Measurements from ENCODE around the gene RAB1A. TPM values are rescaled to one million over a fixed set of nuclear protein-coding genes. Genes with fewer than 3 reads are reported as not detected.

RAB1A gene
- total and polyA plus RNA-seq, 2 of the 13 experiments (the other 11 are each of a cell fraction or from before 2014, with no cell fraction given) = 206 to 226 TPM

- Histone ChIP-seq H3K36me3 (replicated peaks in 1 of 2; ENCODE audit: control insufficient read depth in 1 of 2, insufficient read depth in 2 of 2, low read length in 2 of 2) (peaks cover 34 to 60% of the 10 kb centered on the region in 2 experiments), H3K79me2 (ENCODE audit: insufficient read depth, low read length) (no peaks in the 10 kb centered on the region), H3K4me1 (ENCODE audit: insufficient read depth, low read length) (peaks cover 29% of the 10 kb centered on the region), H3K27me3 (ENCODE audit: control insufficient read depth in 1 of 2, insufficient read depth in 2 of 2, low read length in 2 of 2) (no peaks in the 10 kb centered on the region), H4K20me1 (ENCODE audit: insufficient read depth, low read length) (peaks cover 5% of the 10 kb centered on the region; the same call in 1 of the 2 replicates), H3K9me3 (ENCODE audit: low read length) (no peaks in the 10 kb centered on the region), H3K9ac (ENCODE audit: insufficient read depth, low read depth, low read length) (no peak overlapping the region), H3K27ac (ENCODE audit: extremely low read length, insufficient read depth, low read length) (no peak overlapping the region), H2AFZ (ENCODE audit: low read length) (no peak overlapping the region), H3K4me2 (ENCODE audit: low read depth, low read length) (no peak overlapping the region), H3K4me3 (replicated peaks in 1 of 3; ENCODE audit: insufficient read depth in 1 of 3, low read depth in 2 of 3, low read length in 3 of 3) (no peak overlapping the region)
- ChIA-PET POLR2A (interaction anchor here (1.4 to 2.0 kb wide), 4 partner anchors 11 to 112 kb away, joined by 3 to 11 read pairs (median 4); partner anchors contain the start of genes CEP68 and RAB1A), CTCF (ENCODE audit: low intra/inter-chr PET ratio, low total read pairs) (no interaction called here)
- BruUV-seq (replicated peaks) = TSS peak; percentile 17
- ATAC-seq (no peak), FAIRE-seq (no peak), DNase-seq (ENCODE audit: low spot score) (no peak)
- WGBS (ENCODE audit: low lambda C conversion rate) = 95% methylated on average over 9 of the region's 9 CpGs
- in situ Hi-C loops (cut with HindIII; ENCODE audit: extremely low pct_ligation_motif_present, low pct_unique_long_range_greater_than_20kb) (no loop called here), intact Hi-C loops (cut with micrococcal nuclease; ENCODE audit: unreplicated experiment) (no loop called here)
- TF ChIP-seq ATRX (CRISPR knock-in tag; IDR thresholded peaks at IDR 0.05; ENCODE audit: borderline replicate concordance) = no peak
- TF ChIP-seq ZNF746 (CRISPR knock-in tag; IDR thresholded peaks at IDR 0.05) = no peak
- no peak for TF ChIP-seq DNMT1 (CRISPR knock-in tag; IDR thresholded peaks at IDR 0.05)
- TF ChIP-seq ZNF747 (CRISPR knock-in tag; IDR thresholded peaks at IDR 0.05; ENCODE audit: borderline replicate concordance) = no peak
- no peak for TF ChIP-seq ZNF709 (CRISPR knock-in tag; IDR thresholded peaks at IDR 0.05)
Measured at GRCh38 chr2:65075176-65075575, 54.7 kb downstream of the RAB1A start.

DNA sequence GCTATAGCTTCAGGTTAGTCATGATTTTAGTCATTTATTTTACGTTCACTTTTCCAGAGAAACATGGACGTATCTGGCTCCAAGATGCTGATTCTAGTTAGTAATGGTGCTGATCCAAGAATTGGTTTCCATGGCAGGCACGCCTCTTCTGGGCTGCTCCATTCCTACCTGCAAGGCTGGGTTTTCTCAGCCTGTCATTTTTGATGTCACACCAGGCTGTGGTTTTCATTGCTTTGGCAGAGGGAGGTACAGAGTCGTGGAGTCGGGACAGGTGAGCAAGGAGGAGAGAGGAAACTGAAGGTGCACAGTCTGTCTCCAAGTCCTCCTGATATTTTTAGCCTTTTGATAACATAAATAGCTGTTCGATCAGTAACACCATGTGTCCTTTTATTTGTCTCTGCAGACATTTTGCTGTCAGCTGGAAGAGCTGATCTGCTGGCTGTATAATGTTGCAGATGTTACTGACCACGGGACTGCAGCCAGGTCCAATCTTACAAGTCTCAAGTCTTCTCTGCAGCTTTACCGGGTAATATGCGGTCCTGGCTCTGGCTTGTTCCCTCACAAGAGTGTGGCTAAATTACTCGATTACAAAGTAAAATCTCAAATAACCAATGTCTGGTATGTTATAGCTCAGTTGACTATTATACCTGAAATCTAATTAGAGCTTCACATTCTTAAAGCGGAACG, 55.9 kb downstream of the RAB1A start:
- no peak overlapping the region for H2AFZ ChIP-seq (ENCODE audit: low read length)
- peak; percentile 49 for TF ChIP-seq RBM22 (optimal IDR thresholded peaks at IDR 0.05; ENCODE audit: low read length)
- TF ChIP-seq, protein P1, sequence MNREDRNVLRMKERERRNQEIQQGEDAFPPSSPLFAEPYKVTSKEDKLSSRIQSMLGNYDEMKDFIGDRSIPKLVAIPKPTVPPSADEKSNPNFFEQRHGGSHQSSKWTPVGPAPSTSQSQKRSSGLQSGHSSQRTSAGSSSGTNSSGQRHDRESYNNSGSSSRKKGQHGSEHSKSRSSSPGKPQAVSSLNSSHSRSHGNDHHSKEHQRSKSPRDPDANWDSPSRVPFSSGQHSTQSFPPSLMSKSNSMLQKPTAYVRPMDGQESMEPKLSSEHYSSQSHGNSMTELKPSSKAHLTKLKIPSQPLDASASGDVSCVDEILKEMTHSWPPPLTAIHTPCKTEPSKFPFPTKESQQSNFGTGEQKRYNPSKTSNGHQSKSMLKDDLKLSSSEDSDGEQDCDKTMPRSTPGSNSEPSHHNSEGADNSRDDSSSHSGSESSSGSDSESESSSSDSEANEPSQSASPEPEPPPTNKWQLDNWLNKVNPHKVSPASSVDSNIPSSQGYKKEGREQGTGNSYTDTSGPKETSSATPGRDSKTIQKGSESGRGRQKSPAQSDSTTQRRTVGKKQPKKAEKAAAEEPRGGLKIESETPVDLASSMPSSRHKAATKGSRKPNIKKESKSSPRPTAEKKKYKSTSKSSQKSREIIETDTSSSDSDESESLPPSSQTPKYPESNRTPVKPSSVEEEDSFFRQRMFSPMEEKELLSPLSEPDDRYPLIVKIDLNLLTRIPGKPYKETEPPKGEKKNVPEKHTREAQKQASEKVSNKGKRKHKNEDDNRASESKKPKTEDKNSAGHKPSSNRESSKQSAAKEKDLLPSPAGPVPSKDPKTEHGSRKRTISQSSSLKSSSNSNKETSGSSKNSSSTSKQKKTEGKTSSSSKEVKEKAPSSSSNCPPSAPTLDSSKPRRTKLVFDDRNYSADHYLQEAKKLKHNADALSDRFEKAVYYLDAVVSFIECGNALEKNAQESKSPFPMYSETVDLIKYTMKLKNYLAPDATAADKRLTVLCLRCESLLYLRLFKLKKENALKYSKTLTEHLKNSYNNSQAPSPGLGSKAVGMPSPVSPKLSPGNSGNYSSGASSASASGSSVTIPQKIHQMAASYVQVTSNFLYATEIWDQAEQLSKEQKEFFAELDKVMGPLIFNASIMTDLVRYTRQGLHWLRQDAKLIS (CRISPR knock-in tag; IDR thresholded peaks at IDR 0.05) = no peak
- in situ Hi-C loops (cut with HindIII; ENCODE audit: extremely low pct_ligation_motif_present, low pct_unique_long_range_greater_than_20kb) (loop anchor here (5.0 to 25.0 kb wide), 2 partner anchors 113 to 488 kb away; no protein-coding TSS in a partner anchor), intact Hi-C loops (cut with micrococcal nuclease; ENCODE audit: unreplicated experiment) (no loop called here)
- ChIA-PET POLR2A (interaction anchor here (1.5 kb wide), 1 partner anchor 56 kb away, joined by 5 read pairs; the partner anchor contains the start of gene RAB1A), CTCF (ENCODE audit: low intra/inter-chr PET ratio, low total read pairs) (no interaction called here)
- no peak for DNase-seq (ENCODE audit: low spot score)
- no peak for ATAC-seq
- no peaks in the 10 kb centered on the region for H3K27me3 ChIP-seq (ENCODE audit: control insufficient read depth in 1 of 2, insufficient read depth in 2 of 2, low read length in 2 of 2)
- H3K4me3 ChIP-seq (replicated peaks in 1 of 3; ENCODE audit: insufficient read depth in 1 of 3, low read depth in 2 of 3, low read length in 3 of 3) = no peak overlapping the region
- FAIRE-seq = no peak
- 96% methylated on average over 12 of the region's 12 CpGs for whole genome bisulfite sequencing (ENCODE audit: low lambda C conversion rate)
- H3K79me2 ChIP-seq (ENCODE audit: insufficient read depth, low read length) = peaks cover under 1% of the 10 kb centered on the region
- H3K9ac ChIP-seq (ENCODE audit: insufficient read depth, low read depth, low read length) = no peak overlapping the region
- peaks cover 41% of the 10 kb centered on the region for H3K4me1 ChIP-seq (ENCODE audit: insufficient read depth, low read length)
- H4K20me1 ChIP-seq (ENCODE audit: insufficient read depth, low read length) = peaks cover 5% of the 10 kb centered on the region; the same call in 1 of the 2 replicates
- peaks cover 39 to 65% of the 10 kb centered on the region in 2 experiments for H3K36me3 ChIP-seq (replicated peaks in 1 of 2; ENCODE audit: control insufficient read depth in 1 of 2, insufficient read depth in 2 of 2, low read length in 2 of 2)
- no peak overlapping the region for H3K4me2 ChIP-seq (ENCODE audit: low read depth, low read length)
- H3K9me3 ChIP-seq (ENCODE audit: low read length) = no peaks in the 10 kb centered on the region
- BruUV-seq (replicated peaks) = no TSS peak
- no peak overlapping the region for H3K27ac ChIP-seq (ENCODE audit: extremely low read length, insufficient read depth, low read length)
